Measurements from ENCODE around the gene MRPS23. TPM values are rescaled to one million over a fixed set of nuclear protein-coding genes. Genes with fewer than 3 reads are reported as not detected.

Gene MRPS23
- total RNA-seq, 4 donors from 2014 or later = 24.3 to 47.2 (median 35.5) TPM

GRCh38 chr17:57889892-57890856, 40.3 kb upstream of the MRPS23 start:
- peak overlapping the region; percentile 94 to 100 (median 98) for H3K27ac ChIP-seq
- no peaks in the 10 kb centered on the region for H3K9me3 ChIP-seq
- in situ Hi-C loops (cut with MboI; ENCODE audit: low sequenced_read_pairs in 4 of 4) = no loop called here
- no peak overlapping the region for H3K4me3 ChIP-seq
- H3K4me1 ChIP-seq = peaks cover 73 to 75% of the 10 kb centered on the region in 2 donors
- intact Hi-C loops (cut with DNase I; ENCODE audit: low total_unique reads) = loop anchor here (1.0 to 5.0 kb wide), 6 partner anchors 10 to 793 kb away; no protein-coding TSS in a partner anchor
- no peaks in the 10 kb centered on the region for H3K27me3 ChIP-seq
- no peaks in the 10 kb centered on the region for H3K36me3 ChIP-seq
- ATAC-seq = peak; percentile 46 to 49
- TF ChIP-seq, protein P1, sequence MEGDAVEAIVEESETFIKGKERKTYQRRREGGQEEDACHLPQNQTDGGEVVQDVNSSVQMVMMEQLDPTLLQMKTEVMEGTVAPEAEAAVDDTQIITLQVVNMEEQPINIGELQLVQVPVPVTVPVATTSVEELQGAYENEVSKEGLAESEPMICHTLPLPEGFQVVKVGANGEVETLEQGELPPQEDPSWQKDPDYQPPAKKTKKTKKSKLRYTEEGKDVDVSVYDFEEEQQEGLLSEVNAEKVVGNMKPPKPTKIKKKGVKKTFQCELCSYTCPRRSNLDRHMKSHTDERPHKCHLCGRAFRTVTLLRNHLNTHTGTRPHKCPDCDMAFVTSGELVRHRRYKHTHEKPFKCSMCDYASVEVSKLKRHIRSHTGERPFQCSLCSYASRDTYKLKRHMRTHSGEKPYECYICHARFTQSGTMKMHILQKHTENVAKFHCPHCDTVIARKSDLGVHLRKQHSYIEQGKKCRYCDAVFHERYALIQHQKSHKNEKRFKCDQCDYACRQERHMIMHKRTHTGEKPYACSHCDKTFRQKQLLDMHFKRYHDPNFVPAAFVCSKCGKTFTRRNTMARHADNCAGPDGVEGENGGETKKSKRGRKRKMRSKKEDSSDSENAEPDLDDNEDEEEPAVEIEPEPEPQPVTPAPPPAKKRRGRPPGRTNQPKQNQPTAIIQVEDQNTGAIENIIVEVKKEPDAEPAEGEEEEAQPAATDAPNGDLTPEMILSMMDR (IDR thresholded peaks at IDR 0.05 in 4 of 5, conservative IDR thresholded peaks at IDR 0.05 in 1 of 5) = peak in 1 of 5 experiments; percentile 24
- peak; percentile 29 to 47 for TF ChIP-seq POLR2A (IDR thresholded peaks at IDR 0.05)
- peak; percentile 91 to 98 for DNase-seq

DNA sequence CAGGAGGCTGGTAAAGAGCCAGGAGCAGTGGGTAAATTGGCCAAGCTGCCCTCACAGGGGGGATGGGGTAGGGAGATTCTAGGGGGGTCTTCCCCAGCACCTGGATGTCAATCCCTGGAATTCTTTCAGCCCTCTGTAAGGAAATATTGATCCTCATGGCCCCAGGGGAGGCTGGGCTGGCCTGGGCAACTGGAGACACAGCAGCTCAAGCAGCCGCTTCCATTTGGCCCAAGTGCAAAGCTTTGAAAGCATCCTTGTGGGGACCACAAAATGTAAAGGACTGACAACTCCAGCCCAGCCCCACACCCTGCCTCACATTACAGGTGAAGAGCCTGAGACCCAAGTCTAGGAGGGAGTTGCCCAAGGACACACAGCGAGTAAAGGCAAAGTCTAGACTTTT, 39.4 kb upstream of the MRPS23 start:
- no peak for ATAC-seq
- DNase-seq = no peak

GRCh38 chr17:57888311-57889216, 38.7 kb upstream of the MRPS23 start:
- DNase-seq (no peak), ATAC-seq (no peak)
- Histone ChIP-seq H3K27ac (peak overlapping the region; percentile 94 to 100 (median 98)), H3K4me3 (no peak overlapping the region), H3K9me3 (no peaks in the 10 kb centered on the region), H3K36me3 (peaks cover 0 to 11% of the 10 kb centered on the region in 2 donors), H3K27me3 (no peaks in the 10 kb centered on the region), H3K4me1 (peaks cover 57 to 59% of the 10 kb centered on the region in 2 donors)
- intact Hi-C loops (cut with DNase I; ENCODE audit: low total_unique reads) (loop anchor here (1.0 kb wide), 2 partner anchors 8 to 66 kb away; no protein-coding TSS in a partner anchor), in situ Hi-C loops (cut with MboI; ENCODE audit: low sequenced_read_pairs in 4 of 4) (no loop called here)
- TF ChIP-seq, protein P1 (IDR thresholded peaks at IDR 0.05 in 4 of 5, conservative IDR thresholded peaks at IDR 0.05 in 1 of 5) = no peak
- TF ChIP-seq POLR2A (IDR thresholded peaks at IDR 0.05) = no peak

More for the DNA sequence above, 39.4 kb upstream of the MRPS23 start:
- Histone ChIP-seq H3K4me1 (peaks cover 64 to 66% of the 10 kb centered on the region in 2 donors), H3K27me3 (no peaks in the 10 kb centered on the region), H3K4me3 (no peak overlapping the region), H3K9me3 (no peaks in the 10 kb centered on the region), H3K36me3 (peaks cover 0 to 7% of the 10 kb centered on the region in 2 donors), H3K27ac (peak overlapping the region; percentile 94 to 100 (median 98))
- TF ChIP-seq, protein P1 (IDR thresholded peaks at IDR 0.05 in 4 of 5, conservative IDR thresholded peaks at IDR 0.05 in 1 of 5) = no peak
- TF ChIP-seq POLR2A (IDR thresholded peaks at IDR 0.05) = no peak
- intact Hi-C loops (cut with DNase I; ENCODE audit: low total_unique reads) (loop anchor here (1.0 kb wide), 2 partner anchors 9 to 65 kb away; no protein-coding TSS in a partner anchor), in situ Hi-C loops (cut with MboI; ENCODE audit: low sequenced_read_pairs in 4 of 4) (no loop called here)

DNA sequence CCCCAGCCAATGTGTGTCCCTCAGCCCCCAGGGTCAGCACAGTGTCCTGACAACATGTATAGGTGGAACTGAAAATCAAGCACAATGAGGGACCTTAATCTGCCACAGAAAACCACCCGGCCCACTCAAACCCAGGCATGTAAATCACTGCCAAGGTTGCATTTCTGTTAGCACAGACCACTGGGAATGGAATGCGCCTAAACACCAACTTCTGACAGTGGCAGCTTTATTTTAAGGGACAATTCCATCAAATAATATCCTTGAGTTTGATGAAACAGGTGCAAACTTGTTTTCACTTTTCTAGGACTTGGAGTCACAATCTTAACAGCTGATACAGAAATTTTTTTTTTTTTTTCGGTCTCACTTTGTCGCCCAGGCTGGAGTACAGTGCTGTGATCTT, 37.3 kb upstream of the MRPS23 start:
- Histone ChIP-seq H3K4me1 (peaks cover 45 to 50% of the 10 kb centered on the region in 2 donors), H3K27ac (peak overlapping the region; percentile 37 to 100 (median 98)), H3K36me3 (peaks cover 0 to 16% of the 10 kb centered on the region in 2 donors), H3K9me3 (no peaks in the 10 kb centered on the region), H3K27me3 (no peaks in the 10 kb centered on the region), H3K4me3 (no peak overlapping the region)
- intact Hi-C loops (cut with DNase I; ENCODE audit: low total_unique reads) (no loop called here), in situ Hi-C loops (cut with MboI; ENCODE audit: low sequenced_read_pairs in 4 of 4) (no loop called here)
- no peak for ATAC-seq
- no peak for DNase-seq
- TF ChIP-seq POLR2A (IDR thresholded peaks at IDR 0.05) = no peak
- TF ChIP-seq, protein P1 (IDR thresholded peaks at IDR 0.05 in 4 of 5, conservative IDR thresholded peaks at IDR 0.05 in 1 of 5) = no peak
